Measurements from ENCODE around the gene H1-8. TPM values are rescaled to one million over a fixed set of nuclear protein-coding genes. Genes with fewer than 3 reads are reported as not detected.
A peak's percentile ranks its signal among the peaks of the same experiment; 100 is the strongest.

H1-8 gene
- total and polyA plus RNA-seq, 8 donors = not detected

DNA sequence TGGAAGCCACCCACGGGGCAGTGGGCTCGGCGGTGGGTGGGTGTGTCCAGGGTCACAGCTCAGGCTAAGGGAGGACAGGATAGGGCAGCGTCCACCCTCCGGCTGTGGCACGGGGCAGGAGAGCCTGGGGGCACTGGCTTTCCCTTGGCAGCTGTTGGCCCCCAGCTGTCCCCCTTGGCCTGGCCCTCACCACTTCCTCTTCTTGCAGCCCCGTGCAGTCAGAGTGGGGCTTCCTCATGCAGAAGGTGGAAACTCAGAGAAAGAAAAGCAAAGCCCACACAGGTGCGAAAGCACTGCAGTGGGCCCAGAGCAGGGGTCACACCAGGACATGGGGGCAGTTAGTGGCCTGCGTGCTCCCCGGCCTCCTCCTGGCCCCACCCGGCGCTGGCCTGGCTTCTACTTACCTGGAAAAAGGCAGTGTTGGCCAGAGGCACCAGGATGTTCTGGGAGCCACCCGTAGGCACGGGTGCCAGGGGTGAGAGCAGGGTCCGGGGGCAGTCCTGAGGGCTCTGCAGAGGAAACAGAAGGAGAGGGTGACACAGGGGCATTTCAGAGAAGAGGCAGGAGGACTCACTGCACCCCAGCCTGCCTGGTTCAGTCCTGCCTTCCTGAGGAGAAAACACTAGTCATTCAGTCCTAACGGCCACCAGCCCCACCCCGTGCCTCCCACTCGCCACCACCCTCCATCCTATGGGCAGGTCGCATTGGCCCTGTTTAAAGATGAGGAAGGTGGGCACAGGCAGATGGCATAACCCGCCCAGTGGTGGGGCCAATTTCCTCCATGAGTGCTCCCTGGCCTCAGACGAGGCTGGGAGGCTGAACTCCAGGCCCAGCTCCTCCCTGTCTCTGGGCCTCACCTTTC is 35.2 kb downstream of the H1-8 start:
- Histone ChIP-seq H3K4me1 (peaks cover 19 to 34% (median 31%) of the 10 kb centered on the region in 4 donors), H3K36me3 (peaks cover 24 to 77% (median 49%) of the 10 kb centered on the region in 4 donors), H3K9me3 (no peaks in the 10 kb centered on the region), H3K27me3 (no peaks in the 10 kb centered on the region), H3K4me3 (no peak overlapping the region), H3K27ac (peak overlapping the region; percentile 14 to 87 (median 80))
- peak in 1 of 2 donors; percentile 59 for DNase-seq
- TF ChIP-seq POLR2AphosphoS5 (IDR thresholded peaks at IDR 0.05) = no peak
- no peak for TF ChIP-seq POLR2A (IDR thresholded peaks at IDR 0.05)
- TF ChIP-seq, protein P1, sequence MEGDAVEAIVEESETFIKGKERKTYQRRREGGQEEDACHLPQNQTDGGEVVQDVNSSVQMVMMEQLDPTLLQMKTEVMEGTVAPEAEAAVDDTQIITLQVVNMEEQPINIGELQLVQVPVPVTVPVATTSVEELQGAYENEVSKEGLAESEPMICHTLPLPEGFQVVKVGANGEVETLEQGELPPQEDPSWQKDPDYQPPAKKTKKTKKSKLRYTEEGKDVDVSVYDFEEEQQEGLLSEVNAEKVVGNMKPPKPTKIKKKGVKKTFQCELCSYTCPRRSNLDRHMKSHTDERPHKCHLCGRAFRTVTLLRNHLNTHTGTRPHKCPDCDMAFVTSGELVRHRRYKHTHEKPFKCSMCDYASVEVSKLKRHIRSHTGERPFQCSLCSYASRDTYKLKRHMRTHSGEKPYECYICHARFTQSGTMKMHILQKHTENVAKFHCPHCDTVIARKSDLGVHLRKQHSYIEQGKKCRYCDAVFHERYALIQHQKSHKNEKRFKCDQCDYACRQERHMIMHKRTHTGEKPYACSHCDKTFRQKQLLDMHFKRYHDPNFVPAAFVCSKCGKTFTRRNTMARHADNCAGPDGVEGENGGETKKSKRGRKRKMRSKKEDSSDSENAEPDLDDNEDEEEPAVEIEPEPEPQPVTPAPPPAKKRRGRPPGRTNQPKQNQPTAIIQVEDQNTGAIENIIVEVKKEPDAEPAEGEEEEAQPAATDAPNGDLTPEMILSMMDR (IDR thresholded peaks at IDR 0.05) = no peak
- no peak for TF ChIP-seq EP300 (IDR thresholded peaks at IDR 0.05)
- intact Hi-C loops (cut with DNase I; ENCODE audit: low total_unique reads) = no loop called here
- WGBS, 5 donors = 55 to 66% (median 64%) methylated on average over 10 to 21 of the region's 21 CpGs

DNA sequence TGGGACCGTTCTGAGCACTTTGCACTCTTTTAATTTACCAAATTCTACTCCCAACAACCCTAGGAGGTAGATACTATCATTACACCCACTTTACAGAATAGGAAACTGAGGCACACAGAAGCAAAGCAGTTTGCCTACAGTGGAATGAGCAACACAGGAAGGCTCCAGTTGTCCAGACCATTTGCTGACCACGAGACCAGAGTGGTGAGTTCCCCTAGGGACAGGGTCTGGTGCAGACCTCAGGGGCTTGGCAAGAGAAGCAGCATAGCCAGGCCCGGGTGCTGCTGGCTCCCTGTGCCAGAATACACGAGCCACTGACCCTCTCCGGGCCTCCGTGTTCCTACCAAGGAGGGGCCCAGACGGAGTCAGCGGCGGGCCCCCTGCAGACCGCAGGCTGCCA is 37.0 kb downstream of the H1-8 start:
- peak overlapping the region in 1 of 5 donors; percentile 87 for H3K27ac ChIP-seq
- no peak for DNase-seq
- peaks cover 25 to 77% (median 52%) of the 10 kb centered on the region in 4 donors for H3K36me3 ChIP-seq
- no peaks in the 10 kb centered on the region for H3K9me3 ChIP-seq
- TF ChIP-seq POLR2AphosphoS5 (IDR thresholded peaks at IDR 0.05) = no peak
- TF ChIP-seq POLR2A (IDR thresholded peaks at IDR 0.05) = no peak
- TF ChIP-seq, protein P1 (IDR thresholded peaks at IDR 0.05) = no peak
- 85 to 88% (median 87%) methylated on average over 9 to 10 of the region's 10 CpGs for WGBS, 5 donors
- no peaks in the 10 kb centered on the region for H3K27me3 ChIP-seq
- H3K4me3 ChIP-seq = no peak overlapping the region
- H3K4me1 ChIP-seq = peaks cover 19 to 34% (median 31%) of the 10 kb centered on the region in 4 donors
- intact Hi-C loops (cut with DNase I; ENCODE audit: low total_unique reads) = no loop called here

DNA sequence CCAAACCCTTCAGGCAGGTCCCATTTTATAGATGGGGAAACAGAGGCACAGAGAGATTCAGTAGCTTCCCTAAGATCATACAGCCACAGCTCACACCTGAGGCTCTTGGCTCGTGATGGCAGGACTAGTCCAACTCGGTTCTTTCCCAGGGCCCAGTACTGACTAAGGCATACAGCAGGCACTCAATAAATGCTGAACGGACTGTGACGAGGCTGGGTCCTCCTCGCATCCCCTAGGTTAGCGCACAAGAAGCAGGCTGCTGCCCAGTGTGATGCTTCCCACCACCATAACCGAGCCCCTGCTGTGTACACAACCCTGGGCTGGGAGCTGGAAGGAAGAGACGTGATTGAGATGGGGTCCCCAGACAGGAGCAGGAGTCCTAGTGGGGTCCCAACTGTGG is 38.6 kb downstream of the H1-8 start:
- 88 to 95% (median 94%) methylated on average over 6 to 8 of the region's 8 CpGs for WGBS, 5 donors
- no peak for DNase-seq
- Histone ChIP-seq H3K4me1 (peaks cover 14 to 36% (median 26%) of the 10 kb centered on the region in 4 donors), H3K36me3 (peaks cover 30 to 78% (median 62%) of the 10 kb centered on the region in 4 donors), H3K9me3 (no peaks in the 10 kb centered on the region), H3K27ac (no peak overlapping the region), H3K4me3 (no peak overlapping the region), H3K27me3 (no peaks in the 10 kb centered on the region)
- TF ChIP-seq EP300 (IDR thresholded peaks at IDR 0.05) = no peak
- TF ChIP-seq POLR2A (IDR thresholded peaks at IDR 0.05) = no peak
- TF ChIP-seq, protein P1 (IDR thresholded peaks at IDR 0.05) = no peak
- no peak for TF ChIP-seq POLR2AphosphoS5 (IDR thresholded peaks at IDR 0.05)
- intact Hi-C loops (cut with DNase I; ENCODE audit: low total_unique reads) = no loop called here

DNA sequence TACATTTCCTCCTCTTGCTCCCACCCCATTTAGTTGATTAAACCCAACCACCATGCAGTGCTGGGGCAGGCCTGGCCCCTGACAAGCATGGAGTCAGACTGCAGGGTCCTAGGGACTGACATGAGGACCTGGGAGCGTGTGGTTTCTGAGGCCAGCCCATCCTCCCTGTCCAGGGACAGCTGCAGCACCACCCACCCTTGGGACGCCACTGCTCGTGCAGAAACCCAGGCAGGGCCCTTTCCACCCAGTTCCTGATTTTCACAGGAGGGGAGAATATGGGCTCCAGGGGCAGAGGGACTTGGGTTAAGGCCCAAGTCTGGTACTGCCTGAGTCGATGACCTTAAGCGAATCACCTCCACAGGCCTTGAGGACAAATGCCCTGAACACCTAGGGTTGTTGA is 39.8 kb downstream of the H1-8 start:
- no peaks in the 10 kb centered on the region for H3K27me3 ChIP-seq
- H3K9me3 ChIP-seq = no peaks in the 10 kb centered on the region
- DNase-seq = no peak
- no peak overlapping the region for H3K4me3 ChIP-seq
- TF ChIP-seq, protein P1 (IDR thresholded peaks at IDR 0.05) = no peak
- no peak for TF ChIP-seq POLR2AphosphoS5 (IDR thresholded peaks at IDR 0.05)
- TF ChIP-seq EP300 (IDR thresholded peaks at IDR 0.05) = no peak
- no peak for TF ChIP-seq POLR2A (IDR thresholded peaks at IDR 0.05)
- peaks cover 30 to 84% (median 63%) of the 10 kb centered on the region in 4 donors for H3K36me3 ChIP-seq
- H3K4me1 ChIP-seq = peaks cover 4 to 29% (median 26%) of the 10 kb centered on the region in 4 donors
- intact Hi-C loops (cut with DNase I; ENCODE audit: low total_unique reads) = no loop called here
- WGBS, 5 donors = 86 to 92% (median 90%) methylated on average over 5 of the region's 5 CpGs
- no peak overlapping the region for H3K27ac ChIP-seq
